GM12801 (cell line): ENCODE results near the gene MACO1.

Source experiments
- CTCF ChIP-seq: IDR thresholded peaks from one replicate; pipeline ENCODE4 v1.5.1; 2011; ENCODE audit warnings: control low read depth; ENCODE audit not compliant: insufficient read length; ENCODE audit errors: extremely low read depth

Gene MACO1

GRCh38 chr1:25469177-25469576, 38.5 kb downstream of the MACO1 start:
- no peak for TF ChIP-seq CTCF

GRCh38 chr1:25472471-25472870, 41.8 kb downstream of the MACO1 start:
- no peak for TF ChIP-seq CTCF

- TF ChIP-seq CTCF, result no peak
These were observed 43.0 kb downstream of the MACO1 start for GRCh38 chr1:25473653-25474225.

GRCh38 chr1:25474439-25475047, 43.8 kb downstream of the MACO1 start:
- no peak for TF ChIP-seq CTCF

- no peak for TF ChIP-seq CTCF
These were observed 45.7 kb downstream of the MACO1 start for GRCh38 chr1:25476186-25477097.

- no peak for TF ChIP-seq CTCF
These were observed 46.8 kb downstream of the MACO1 start for GRCh38 chr1:25477448-25478034.

GRCh38 chr1:25478633-25479032, 47.9 kb downstream of the MACO1 start:
- no peak for TF ChIP-seq CTCF
